Natural killer cell treated with Interleukin-12 subunit alpha and Interleukin-12 subunit beta and Interleukin-15 and Interleukin-18, amount 100 ng/mL, for 72 hours (primary cell): ENCODE measurements around the gene DHRS3. TPM values are rescaled to one million over a fixed set of nuclear protein-coding genes. Genes with fewer than 3 reads are reported as not detected.

Experiments used
- ATAC-seq, 2 donors: fragments of 150-1000 bp; cut with Tn5 transposase in 1 of 2; sonication (Bioruptor Pico), chemical (Tn5 transposase) in 1 of 2; 2 replicates each; pipeline ENCODE4 v1.10.0; 2021
- DNase-seq: peaks from one replicate; pipeline ENCODE4 v3.0.0; 2022; ENCODE audit warnings: low spot score
- H3K27ac Mint-ChIP-seq, 2 donors: 1 replicate in 1 of 2; 2 replicates in 1 of 2; pipeline ENCODE4 v1.8.0; 2022; ENCODE audit warnings: mixed read lengths in 2 of 2, mild to moderate bottlenecking in 1 of 2, moderate library complexity in 1 of 2
- H3K27me3 Mint-ChIP-seq, 2 donors: 1 replicate in 1 of 2; 2 replicates in 1 of 2; pipeline ENCODE4 v1.8.0; 2022; ENCODE audit warnings: mixed read lengths in 2 of 2
- H3K36me3 Mint-ChIP-seq: one replicate; pipeline ENCODE4 v1.8.0; 2022; ENCODE audit warnings: mixed read lengths
- H3K4me1 Mint-ChIP-seq, 2 donors: 1 replicate in 1 of 2; 2 replicates in 1 of 2; pipeline ENCODE4 v1.8.0; 2022; ENCODE audit warnings: low read depth in 2 of 2, mixed read lengths in 2 of 2, mild to moderate bottlenecking in 1 of 2
- H3K4me3 Mint-ChIP-seq: one replicate; pipeline ENCODE4 v1.8.0; 2022; ENCODE audit warnings: mixed read lengths
- H3K9me3 Mint-ChIP-seq: 2 replicates; pipeline ENCODE4 v1.8.0; 2022; ENCODE audit warnings: mixed read lengths
- total RNA-seq, 2 donors: library from RNA; stranded (reverse); gene quantifications; one replicate each; pipeline ENCODE4 v1.2.3, GENCODE V29; 2022

The DHRS3 gene
- total RNA-seq, 2 donors from 2014 or later = 96.6 to 178 TPM

DNA sequence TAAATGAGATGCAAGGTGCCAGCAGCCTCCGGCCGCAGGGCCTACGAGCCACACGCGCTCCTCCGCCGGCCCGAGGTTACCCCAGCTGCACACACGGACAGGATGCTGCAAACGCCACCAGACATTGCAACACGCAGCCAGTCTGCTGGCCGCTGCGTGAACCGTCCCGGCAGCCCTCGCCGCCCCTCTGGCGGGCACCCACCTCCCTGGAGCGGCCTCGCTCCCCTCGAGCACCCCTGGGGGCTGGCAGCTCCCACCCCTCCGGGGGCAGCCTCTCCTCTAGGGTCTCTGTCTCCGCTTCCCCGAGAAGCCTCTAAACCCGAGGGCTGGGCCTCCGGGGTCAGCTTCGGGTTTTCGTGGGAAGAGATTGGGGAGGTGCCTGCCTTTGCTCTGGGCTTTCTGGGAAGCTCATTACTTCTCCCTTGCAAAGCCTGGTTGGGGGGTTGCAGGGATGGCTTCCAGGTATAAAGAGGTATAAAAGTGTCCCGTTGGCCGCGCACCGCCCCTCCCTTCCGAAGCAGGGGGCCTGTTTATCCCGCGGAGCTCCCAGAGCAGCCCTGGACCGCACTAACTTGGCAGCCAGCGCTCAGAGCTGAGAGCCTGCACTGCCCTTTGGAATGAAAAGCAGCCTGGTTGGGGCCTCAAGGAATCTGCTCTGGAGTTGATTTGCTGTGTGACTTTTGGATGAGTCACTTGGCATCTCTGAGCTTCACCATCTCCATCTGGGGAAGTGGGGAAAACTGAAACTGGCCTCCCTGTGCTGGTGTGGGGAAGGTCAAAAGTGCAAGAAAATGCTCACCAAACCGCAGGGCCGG is 21.8 kb downstream of the DHRS3 start:
- peaks cover 59 to 61% of the 10 kb centered on the region in 2 donors for H3K4me1 Mint-ChIP-seq
- peak overlapping the region in 1 of 2 donors; percentile 50 for H3K27ac Mint-ChIP-seq
- no peaks in the 10 kb centered on the region for H3K36me3 Mint-ChIP-seq
- no peaks in the 10 kb centered on the region for H3K9me3 Mint-ChIP-seq
- DNase-seq = peak; percentile 89
- H3K4me3 Mint-ChIP-seq = peak overlapping the region; percentile 87
- ATAC-seq = peak; percentile 88 to 94
- no peaks in the 10 kb centered on the region for H3K27me3 Mint-ChIP-seq

DNA sequence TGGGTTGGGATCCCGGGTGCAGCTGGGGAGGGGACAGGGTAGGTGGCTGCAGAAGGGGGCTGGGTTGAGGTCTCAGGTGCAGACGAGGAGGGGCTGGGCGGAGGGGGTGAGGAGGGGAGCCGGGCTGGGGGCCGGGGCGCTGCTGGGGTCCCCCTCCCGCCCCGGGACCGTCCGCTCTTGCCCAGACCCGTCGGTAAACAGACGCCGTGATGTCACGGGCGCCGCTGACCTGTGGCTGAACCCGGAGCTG is 22.3 kb downstream of the DHRS3 start:
- Mint-ChIP-seq H3K9me3 (no peaks in the 10 kb centered on the region), H3K36me3 (no peaks in the 10 kb centered on the region), H3K4me1 (peaks cover 54 to 63% of the 10 kb centered on the region in 2 donors), H3K4me3 (peak overlapping the region; percentile 87), H3K27ac (peak overlapping the region in 1 of 2 donors; percentile 79), H3K27me3 (no peaks in the 10 kb centered on the region)
- DNase-seq (no peak), ATAC-seq (no peak)

DNA sequence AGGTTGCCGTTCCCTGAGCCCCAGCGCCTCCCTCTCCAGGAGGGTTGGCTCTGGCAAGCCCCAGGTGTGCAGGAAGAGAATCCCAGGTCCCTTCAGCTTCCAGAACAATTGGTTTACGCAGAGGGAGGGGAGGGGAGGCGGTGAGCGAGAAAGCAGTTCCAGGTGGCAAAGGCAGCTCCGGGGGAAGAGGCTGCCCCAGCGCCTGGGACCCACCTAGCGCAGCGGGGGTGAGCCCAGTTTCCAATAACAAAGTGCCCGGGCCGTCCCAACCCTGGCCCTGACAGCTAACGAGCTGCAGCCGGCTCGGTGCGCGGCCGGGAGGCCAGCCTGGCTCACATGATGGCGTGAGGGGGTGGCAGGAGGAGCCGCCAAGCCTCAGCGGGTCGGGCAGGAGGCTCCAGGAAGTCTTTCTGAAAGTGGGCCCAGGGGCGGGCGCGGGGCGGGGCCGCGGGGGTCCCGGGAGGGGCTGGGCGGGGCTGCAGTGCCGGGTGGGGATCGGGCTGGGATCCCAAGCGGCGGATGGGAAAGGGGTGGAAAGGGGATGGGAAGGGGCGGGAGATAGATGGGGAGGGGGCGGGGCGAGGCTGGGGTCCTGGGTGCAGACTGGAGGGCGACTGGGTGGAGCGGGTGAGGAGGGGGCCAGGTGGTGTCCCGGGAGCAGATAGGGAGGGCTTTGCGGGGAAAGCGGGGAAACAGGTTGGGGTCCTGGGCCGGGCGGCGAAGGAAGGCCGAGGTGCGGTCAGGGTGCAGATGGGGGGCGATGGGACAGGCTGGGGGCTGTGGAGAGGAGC is 22.8 kb downstream of the DHRS3 start:
- ATAC-seq (peak; percentile 39 to 43), DNase-seq (no peak)
- H3K27me3 Mint-ChIP-seq = no peaks in the 10 kb centered on the region
- peaks cover 50 to 58% of the 10 kb centered on the region in 2 donors for H3K4me1 Mint-ChIP-seq
- H3K36me3 Mint-ChIP-seq = no peaks in the 10 kb centered on the region
- no peaks in the 10 kb centered on the region for H3K9me3 Mint-ChIP-seq
- peak overlapping the region; percentile 27 to 79 for H3K27ac Mint-ChIP-seq
- H3K4me3 Mint-ChIP-seq = peak overlapping the region; percentile 87

DNA sequence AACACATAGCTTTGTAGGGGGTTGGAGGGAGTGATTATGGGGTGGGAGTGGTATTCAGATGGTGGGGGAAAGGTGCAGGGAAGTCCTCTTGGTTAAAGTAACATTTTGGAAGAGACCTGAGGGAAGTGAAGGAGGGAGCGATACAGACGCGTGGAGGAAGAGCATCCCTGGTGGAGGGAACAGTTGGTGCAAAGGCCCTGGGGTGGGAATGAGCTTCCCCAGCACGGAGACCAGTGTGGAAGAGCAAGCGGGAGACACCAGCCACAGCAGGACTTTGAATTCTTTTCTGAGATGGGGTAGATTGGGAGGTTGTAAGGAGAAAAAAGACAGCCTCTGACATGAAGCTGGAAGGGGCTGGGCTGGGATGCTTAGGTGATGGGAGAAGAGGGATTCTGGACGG is 23.5 kb downstream of the DHRS3 start:
- Mint-ChIP-seq H3K4me1 (peaks cover 43 to 51% of the 10 kb centered on the region in 2 donors), H3K9me3 (no peaks in the 10 kb centered on the region), H3K4me3 (peak overlapping the region; percentile 87), H3K36me3 (no peaks in the 10 kb centered on the region), H3K27me3 (no peaks in the 10 kb centered on the region), H3K27ac (peak overlapping the region; percentile 27 to 79)
- ATAC-seq = no peak
- no peak for DNase-seq

DNA sequence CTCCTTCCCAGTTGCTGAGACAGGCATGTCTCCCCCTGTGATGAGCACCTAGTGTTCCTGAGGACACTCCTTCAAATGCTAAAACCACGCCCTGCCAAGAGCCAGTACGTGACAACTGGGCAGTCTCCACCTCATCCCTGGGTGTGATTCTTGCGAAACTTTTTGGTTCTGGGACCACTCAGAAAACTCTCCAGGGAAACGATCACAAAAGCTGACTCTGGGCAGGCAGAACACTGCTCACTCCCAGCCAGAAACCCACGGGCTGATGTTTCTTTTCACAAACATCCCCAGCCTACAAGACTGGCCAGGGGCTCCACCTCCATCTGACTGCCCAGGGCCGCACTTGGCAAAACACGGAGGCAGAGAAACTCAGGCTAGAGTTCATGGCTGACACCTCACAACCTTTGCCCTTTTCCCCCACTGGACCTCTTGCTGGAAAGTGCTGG is 24.4 kb downstream of the DHRS3 start:
- Mint-ChIP-seq H3K4me1 (peaks cover 41 to 46% of the 10 kb centered on the region in 2 donors), H3K4me3 (peak overlapping the region; percentile 87), H3K36me3 (no peaks in the 10 kb centered on the region), H3K9me3 (no peaks in the 10 kb centered on the region), H3K27ac (peak overlapping the region; percentile 27 to 79), H3K27me3 (no peaks in the 10 kb centered on the region)
- ATAC-seq (no peak), DNase-seq (no peak)

DNA sequence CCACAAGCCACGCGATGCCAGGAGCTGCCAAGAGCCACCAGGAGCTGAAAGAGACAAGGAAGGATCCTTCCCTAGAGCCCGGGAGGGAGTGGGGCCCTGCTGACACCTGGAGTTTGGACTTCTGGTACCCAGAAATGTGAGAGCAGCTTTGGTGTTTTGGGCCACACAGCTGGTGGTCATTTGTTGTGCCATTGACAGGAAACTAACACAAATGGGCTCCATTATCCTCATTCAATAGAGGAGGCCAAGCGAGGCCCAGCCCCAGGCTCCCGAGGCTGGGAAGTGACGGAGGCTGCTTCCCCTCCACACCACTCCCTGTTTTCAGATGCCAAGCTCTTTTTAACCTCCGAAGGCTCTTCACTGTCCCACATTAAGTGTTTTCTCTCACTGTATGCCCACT is 25.5 kb downstream of the DHRS3 start:
- Mint-ChIP-seq H3K9me3 (no peaks in the 10 kb centered on the region), H3K4me3 (no peak overlapping the region), H3K27ac (peak overlapping the region in 1 of 2 donors; percentile 79), H3K36me3 (peaks cover 6% of the 10 kb centered on the region), H3K27me3 (no peaks in the 10 kb centered on the region), H3K4me1 (peaks cover 43 to 45% of the 10 kb centered on the region in 2 donors)
- no peak for ATAC-seq
- DNase-seq = no peak

DNA sequence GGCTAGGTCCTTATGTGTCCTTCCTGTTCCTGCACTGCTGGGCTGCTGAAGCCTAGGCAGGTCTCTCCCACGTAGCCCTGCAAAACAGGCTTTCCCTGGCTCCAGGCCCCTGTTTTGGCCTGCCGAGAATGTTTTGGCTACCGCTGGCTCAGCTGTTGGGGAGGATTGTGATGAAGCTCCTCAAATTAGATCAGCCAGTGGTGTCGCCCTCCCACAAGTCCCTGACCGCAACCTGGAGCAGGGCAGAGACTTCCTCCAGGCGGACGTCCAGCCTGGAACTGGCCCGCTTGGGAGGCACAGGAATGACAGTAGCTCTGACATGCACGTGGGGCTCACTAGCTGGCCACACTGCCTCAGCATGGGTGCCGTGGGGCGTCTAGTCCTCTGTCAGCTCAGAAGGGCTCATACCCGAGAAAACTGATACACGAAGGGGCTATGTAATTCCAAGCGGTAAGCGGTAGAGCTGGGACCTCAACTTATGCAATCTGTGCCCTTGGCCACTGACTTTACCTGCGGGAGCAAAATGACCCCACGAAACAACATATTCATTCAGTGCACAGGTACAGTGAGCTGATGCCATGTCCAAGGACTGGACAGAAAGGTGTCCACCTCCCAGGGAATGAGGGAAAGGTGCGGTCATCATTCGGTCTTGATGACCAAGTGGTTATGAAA is 26.6 kb downstream of the DHRS3 start:
- ATAC-seq (no peak), DNase-seq (no peak)
- Mint-ChIP-seq H3K4me3 (no peak overlapping the region), H3K27me3 (no peaks in the 10 kb centered on the region), H3K27ac (no peak overlapping the region), H3K36me3 (peaks cover 6% of the 10 kb centered on the region), H3K9me3 (no peaks in the 10 kb centered on the region), H3K4me1 (peaks cover 38 to 39% of the 10 kb centered on the region in 2 donors)

DNA sequence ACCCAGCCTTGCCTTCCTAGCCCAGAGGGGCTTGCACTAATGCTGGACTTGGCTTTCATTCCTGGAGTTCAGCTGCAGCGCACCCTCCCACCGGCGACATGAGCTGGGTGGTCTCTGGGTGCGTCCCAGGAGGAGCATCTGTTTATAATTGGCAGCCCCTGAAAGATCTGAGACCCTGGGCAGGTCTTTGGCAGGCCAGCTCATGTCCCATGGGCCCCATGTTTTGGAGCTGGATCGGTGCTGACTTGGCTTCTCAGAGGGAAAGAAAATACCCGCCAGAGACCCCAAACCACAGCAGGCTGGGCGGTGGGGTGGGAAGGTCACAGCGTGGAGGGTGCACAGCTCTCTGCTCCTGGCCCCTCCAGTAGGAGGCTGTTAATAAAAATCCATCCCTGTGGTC is 29.3 kb downstream of the DHRS3 start:
- H3K4me1 Mint-ChIP-seq = peaks cover 24 to 28% of the 10 kb centered on the region in 2 donors
- H3K27me3 Mint-ChIP-seq = no peaks in the 10 kb centered on the region
- no peaks in the 10 kb centered on the region for H3K9me3 Mint-ChIP-seq
- H3K27ac Mint-ChIP-seq = peak overlapping the region in 1 of 2 donors; percentile 65
- no peak for ATAC-seq
- DNase-seq = no peak
- no peak overlapping the region for H3K4me3 Mint-ChIP-seq
- peaks cover 6% of the 10 kb centered on the region for H3K36me3 Mint-ChIP-seq

DNA sequence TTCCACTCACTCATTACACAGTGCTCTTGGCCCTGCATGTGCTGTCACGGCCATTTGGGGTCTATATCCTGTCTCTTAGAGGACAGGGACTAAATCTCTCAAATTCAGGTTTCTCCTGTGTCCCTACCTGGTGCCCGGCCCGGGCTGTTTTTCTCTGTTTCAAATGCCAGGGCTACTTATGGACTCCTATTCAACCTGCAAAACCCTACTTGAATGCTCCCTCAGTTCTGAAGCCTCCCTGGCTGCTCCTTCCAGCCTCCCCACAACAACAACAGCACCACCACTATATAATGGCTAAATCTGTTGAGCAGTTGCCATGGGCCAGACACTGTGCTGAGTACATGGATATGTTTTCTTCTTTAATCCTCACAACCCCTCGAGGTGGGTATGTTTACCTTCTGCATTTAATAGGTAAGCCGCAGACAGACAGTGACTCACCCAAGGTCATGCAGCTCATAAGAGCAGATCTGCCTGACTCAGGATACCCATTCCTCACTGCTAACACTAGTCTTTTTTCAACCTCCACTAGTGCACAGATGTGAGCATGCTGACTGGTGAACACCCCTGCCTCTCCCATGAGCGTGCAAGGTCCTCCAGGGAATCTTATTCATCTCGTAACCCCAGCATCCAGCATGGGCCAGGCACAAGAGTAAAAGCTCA is 29.9 kb downstream of the DHRS3 start:
- Mint-ChIP-seq H3K4me3 (no peak overlapping the region), H3K9me3 (no peaks in the 10 kb centered on the region), H3K4me1 (peaks cover 23 to 27% of the 10 kb centered on the region in 2 donors), H3K27ac (peak overlapping the region; percentile 25 to 65), H3K36me3 (peaks cover 6% of the 10 kb centered on the region), H3K27me3 (no peaks in the 10 kb centered on the region)
- ATAC-seq (no peak), DNase-seq (no peak)

DNA sequence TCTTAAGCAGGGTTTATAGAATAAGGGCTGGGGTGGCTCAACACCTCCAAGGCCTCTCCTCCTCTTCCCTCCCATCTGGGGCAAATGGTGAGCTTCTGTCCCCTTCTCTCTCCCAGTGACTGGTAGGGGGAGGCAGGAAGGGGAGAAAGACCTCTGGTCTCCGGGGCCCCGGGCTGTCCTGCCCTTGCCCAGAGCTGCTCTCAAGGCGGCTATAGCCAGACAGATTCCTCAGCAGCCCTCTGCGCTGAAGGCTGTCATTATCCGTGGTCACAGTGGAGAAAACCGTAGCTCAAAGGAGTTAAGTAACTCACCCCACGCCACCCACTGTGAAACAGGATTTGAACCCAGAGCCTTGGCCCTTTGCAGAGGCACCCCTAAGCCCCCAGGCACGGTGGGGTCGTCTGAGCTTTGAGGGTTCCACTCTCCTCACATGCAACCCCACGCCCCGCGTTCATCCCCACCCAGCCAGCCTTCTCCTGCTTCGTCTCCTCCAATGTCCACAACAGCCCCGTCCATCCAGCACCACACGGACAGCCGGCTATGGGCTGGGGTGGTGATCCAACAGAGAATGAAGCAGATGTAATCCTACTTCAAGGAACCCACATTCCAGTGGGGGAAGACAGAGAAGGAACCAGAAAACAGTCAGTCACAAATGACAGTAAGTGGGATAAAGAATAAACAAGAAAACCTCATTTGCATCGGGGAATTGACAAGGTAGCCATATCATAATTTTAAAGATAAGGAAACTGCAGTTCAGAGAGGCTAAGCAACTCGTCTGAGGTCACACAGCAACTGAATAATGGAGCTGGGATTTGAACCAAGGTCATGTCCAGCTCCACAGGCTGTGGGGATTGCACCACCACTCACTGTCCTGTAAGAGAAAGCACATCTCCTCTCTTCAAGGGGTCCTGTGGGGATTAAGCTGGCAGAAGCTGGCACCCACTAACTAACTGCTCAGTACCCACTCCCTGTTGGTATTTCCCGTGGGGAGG is 31.8 kb downstream of the DHRS3 start:
- no peaks in the 10 kb centered on the region for H3K27me3 Mint-ChIP-seq
- DNase-seq = no peak
- H3K4me3 Mint-ChIP-seq = no peak overlapping the region
- H3K27ac Mint-ChIP-seq = peak overlapping the region in 1 of 2 donors; percentile 40
- ATAC-seq = no peak
- H3K4me1 Mint-ChIP-seq = peaks cover 16 to 22% of the 10 kb centered on the region in 2 donors
- H3K36me3 Mint-ChIP-seq = peaks cover 6% of the 10 kb centered on the region
- no peaks in the 10 kb centered on the region for H3K9me3 Mint-ChIP-seq

DNA sequence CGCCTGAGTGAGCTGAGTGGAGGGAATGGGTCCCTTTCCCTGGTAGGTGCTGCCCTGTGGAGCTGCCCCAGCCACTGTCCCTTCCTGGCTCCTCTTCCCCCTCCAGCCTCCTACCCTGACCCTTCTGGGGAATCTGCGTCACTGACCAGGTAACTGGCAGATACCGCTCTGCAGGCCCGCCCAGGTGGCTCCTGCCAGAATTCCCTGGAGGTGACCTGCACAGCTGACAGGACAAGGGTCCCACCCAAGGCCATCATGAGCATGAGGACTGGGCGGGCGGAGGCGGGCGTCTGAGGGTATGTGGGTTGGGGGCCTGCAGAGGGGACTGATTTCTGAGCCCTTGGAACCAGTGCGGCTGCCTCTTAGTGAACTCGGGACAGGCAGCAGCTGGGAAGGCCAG is 32.5 kb downstream of the DHRS3 start:
- Mint-ChIP-seq H3K4me1 (peaks cover 16 to 19% of the 10 kb centered on the region in 2 donors), H3K27ac (no peak overlapping the region), H3K27me3 (no peaks in the 10 kb centered on the region), H3K36me3 (peaks cover 6% of the 10 kb centered on the region), H3K4me3 (no peak overlapping the region), H3K9me3 (no peaks in the 10 kb centered on the region)
- ATAC-seq (no peak), DNase-seq (no peak)

DNA sequence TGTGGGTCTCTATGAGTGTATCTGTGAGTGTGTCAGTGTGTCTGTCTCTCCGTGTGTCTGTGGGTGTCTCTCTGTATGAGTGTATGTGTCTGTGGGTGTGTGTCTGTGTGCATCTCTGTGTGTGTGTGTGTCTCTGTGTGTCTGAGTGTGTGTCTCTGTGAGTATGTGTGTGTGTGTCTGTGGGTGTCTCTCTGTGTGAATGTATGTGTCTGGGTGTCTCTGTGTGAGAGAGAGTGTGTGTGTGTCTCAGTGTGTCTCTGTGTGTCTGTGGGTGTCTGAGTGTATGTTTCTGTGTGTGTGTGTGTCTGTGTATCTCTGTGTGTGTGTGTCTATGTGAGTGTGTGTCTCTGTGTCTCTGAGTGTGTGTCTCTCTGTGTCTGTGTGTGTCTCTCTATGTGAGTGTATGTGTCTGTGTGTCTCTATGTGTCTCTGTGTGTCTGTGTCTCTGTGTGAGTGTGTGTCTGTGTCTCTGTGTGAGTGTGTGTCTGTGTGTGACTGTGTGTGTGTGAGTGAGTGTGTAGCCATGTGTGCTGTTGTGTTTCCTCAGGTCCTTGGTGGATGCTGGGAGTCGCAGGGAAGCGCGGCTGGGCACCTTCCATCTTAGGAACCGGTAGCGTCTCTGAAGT is 33.0 kb downstream of the DHRS3 start:
- no peak for ATAC-seq
- Mint-ChIP-seq H3K27ac (no peak overlapping the region), H3K9me3 (no peaks in the 10 kb centered on the region), H3K27me3 (no peaks in the 10 kb centered on the region), H3K4me1 (peaks cover 16 to 19% of the 10 kb centered on the region in 2 donors), H3K4me3 (no peak overlapping the region), H3K36me3 (peaks cover 6% of the 10 kb centered on the region)
- no peak for DNase-seq
